GM18520 (cell line): ENCODE measurements around the gene NSFL1C.

Source experiments
- ATAC-seq: cut with Tn5 transposase; IDR thresholded peaks from one replicate; pipeline ENCODE4 v1.9.1; 2021; ENCODE audit not compliant: unreplicated experiment

NSFL1C gene

GRCh38 chr20:1462834-1463233 lies 3.8 kb downstream of the NSFL1C start:
- no peak for ATAC-seq

GRCh38 chr20:1462001-1462400 lies 4.6 kb downstream of the NSFL1C start:
- no peak for ATAC-seq

- ATAC-seq = no peak
These were observed 6.4 kb downstream of the NSFL1C start for GRCh38 chr20:1460275-1460674.

GRCh38 chr20:1457992-1458391 lies 8.7 kb downstream of the NSFL1C start:
- no peak for ATAC-seq

- ATAC-seq = no peak
These were observed 10.3 kb downstream of the NSFL1C start for GRCh38 chr20:1456300-1456699.

GRCh38 chr20:1450926-1451491 lies 15.6 kb downstream of the NSFL1C start:
- no peak for ATAC-seq

- ATAC-seq = no peak
These were observed 17.3 kb downstream of the NSFL1C start for GRCh38 chr20:1449370-1449769.

GRCh38 chr20:1448081-1448620 lies 18.5 kb downstream of the NSFL1C start:
- ATAC-seq = no peak

- ATAC-seq = no peak
These were observed 20.1 kb downstream of the NSFL1C start for GRCh38 chr20:1446536-1446935.

- ATAC-seq = no peak
These were observed 23.6 kb downstream of the NSFL1C start for GRCh38 chr20:1443085-1443484.

GRCh38 chr20:1442304-1442703 lies 24.3 kb downstream of the NSFL1C start:
- no peak for ATAC-seq

GRCh38 chr20:1441133-1441532 lies 25.5 kb downstream of the NSFL1C start:
- ATAC-seq = no peak

GRCh38 chr20:1440024-1440423 lies 26.6 kb downstream of the NSFL1C start:
- ATAC-seq = no peak

- ATAC-seq = no peak
These were observed 28.3 kb downstream of the NSFL1C start for GRCh38 chr20:1438361-1438760.

GRCh38 chr20:1437235-1437904 lies 29.3 kb downstream of the NSFL1C start:
- ATAC-seq = no peak

GRCh38 chr20:1436263-1436662 lies 30.4 kb downstream of the NSFL1C start:
- no peak for ATAC-seq

GRCh38 chr20:1435337-1435699 lies 31.3 kb downstream of the NSFL1C start:
- ATAC-seq = no peak

GRCh38 chr20:1434571-1435336 lies 31.9 kb downstream of the NSFL1C start:
- peak; percentile 92 for ATAC-seq

GRCh38 chr20:1431158-1431557 lies 35.5 kb downstream of the NSFL1C start:
- ATAC-seq = no peak

GRCh38 chr20:1430004-1430451 lies 36.6 kb downstream of the NSFL1C start:
- ATAC-seq = no peak

GRCh38 chr20:1429143-1429728 lies 37.4 kb downstream of the NSFL1C start:
- ATAC-seq = no peak
